ENCODE data around the gene GAS2. TPM values are rescaled to one million over a fixed set of nuclear protein-coding genes. Genes with fewer than 3 reads are reported as not detected.

Gene GAS2
- polyA plus RNA-seq, 1 donor from 2014 or later = 8.0 TPM

- Histone ChIP-seq H3K4me3 (ENCODE audit: low read length) (no peak overlapping the region), H3K27me3 (ENCODE audit: insufficient read depth, low read depth, low read length) (no peaks in the 10 kb centered on the region), H2AFZ (ENCODE audit: low read depth, low read length) (no peak overlapping the region), H3K9me2 (ENCODE audit: insufficient read depth, low read length) (no peaks in the 10 kb centered on the region), H3K27ac (ENCODE audit: low read length) (no peak overlapping the region), H3K9me3 (ENCODE audit: low read length) (no peaks in the 10 kb centered on the region), H3K4me2 (ENCODE audit: low read length) (no peak overlapping the region), H3K79me2 (replicated peaks; ENCODE audit: insufficient read depth, low read length) (no peaks in the 10 kb centered on the region), H3F3A (ENCODE audit: insufficient read depth, low read length, poor library complexity, severe bottlenecking) (no peaks in the 10 kb centered on the region), H3K36me3 (ENCODE audit: insufficient read depth, low read length) (no peaks in the 10 kb centered on the region), H4K20me1 (ENCODE audit: insufficient read depth) (no peaks in the 10 kb centered on the region), H3K9ac (ENCODE audit: low read length) (no peak overlapping the region)
- TF ChIP-seq EP300 (conservative IDR thresholded peaks at IDR 0.05; ENCODE audit: poor library complexity, severe bottlenecking) (no peak), TAF1 (IDR thresholded peaks at IDR 0.05; ENCODE audit: low read depth) (no peak), SMC3 (conservative IDR thresholded peaks at IDR 0.05; ENCODE audit: poor library complexity) (no peak), EZH2 (IDR thresholded peaks at IDR 0.05; ENCODE audit: borderline replicate concordance, insufficient read depth, low read length, poor library complexity, severe bottlenecking) (no peak), POLR2AphosphoS5 (IDR thresholded peaks at IDR 0.05) (no peak), MXI1 (conservative IDR thresholded peaks at IDR 0.05; ENCODE audit: poor library complexity, severe bottlenecking) (no peak), RAD21 (conservative IDR thresholded peaks at IDR 0.05) (no peak)
- TF ChIP-seq, protein P1, sequence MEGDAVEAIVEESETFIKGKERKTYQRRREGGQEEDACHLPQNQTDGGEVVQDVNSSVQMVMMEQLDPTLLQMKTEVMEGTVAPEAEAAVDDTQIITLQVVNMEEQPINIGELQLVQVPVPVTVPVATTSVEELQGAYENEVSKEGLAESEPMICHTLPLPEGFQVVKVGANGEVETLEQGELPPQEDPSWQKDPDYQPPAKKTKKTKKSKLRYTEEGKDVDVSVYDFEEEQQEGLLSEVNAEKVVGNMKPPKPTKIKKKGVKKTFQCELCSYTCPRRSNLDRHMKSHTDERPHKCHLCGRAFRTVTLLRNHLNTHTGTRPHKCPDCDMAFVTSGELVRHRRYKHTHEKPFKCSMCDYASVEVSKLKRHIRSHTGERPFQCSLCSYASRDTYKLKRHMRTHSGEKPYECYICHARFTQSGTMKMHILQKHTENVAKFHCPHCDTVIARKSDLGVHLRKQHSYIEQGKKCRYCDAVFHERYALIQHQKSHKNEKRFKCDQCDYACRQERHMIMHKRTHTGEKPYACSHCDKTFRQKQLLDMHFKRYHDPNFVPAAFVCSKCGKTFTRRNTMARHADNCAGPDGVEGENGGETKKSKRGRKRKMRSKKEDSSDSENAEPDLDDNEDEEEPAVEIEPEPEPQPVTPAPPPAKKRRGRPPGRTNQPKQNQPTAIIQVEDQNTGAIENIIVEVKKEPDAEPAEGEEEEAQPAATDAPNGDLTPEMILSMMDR (IDR thresholded peaks at IDR 0.05; ENCODE audit: poor library complexity, severe bottlenecking) = no peak
- TF ChIP-seq, protein P2, sequence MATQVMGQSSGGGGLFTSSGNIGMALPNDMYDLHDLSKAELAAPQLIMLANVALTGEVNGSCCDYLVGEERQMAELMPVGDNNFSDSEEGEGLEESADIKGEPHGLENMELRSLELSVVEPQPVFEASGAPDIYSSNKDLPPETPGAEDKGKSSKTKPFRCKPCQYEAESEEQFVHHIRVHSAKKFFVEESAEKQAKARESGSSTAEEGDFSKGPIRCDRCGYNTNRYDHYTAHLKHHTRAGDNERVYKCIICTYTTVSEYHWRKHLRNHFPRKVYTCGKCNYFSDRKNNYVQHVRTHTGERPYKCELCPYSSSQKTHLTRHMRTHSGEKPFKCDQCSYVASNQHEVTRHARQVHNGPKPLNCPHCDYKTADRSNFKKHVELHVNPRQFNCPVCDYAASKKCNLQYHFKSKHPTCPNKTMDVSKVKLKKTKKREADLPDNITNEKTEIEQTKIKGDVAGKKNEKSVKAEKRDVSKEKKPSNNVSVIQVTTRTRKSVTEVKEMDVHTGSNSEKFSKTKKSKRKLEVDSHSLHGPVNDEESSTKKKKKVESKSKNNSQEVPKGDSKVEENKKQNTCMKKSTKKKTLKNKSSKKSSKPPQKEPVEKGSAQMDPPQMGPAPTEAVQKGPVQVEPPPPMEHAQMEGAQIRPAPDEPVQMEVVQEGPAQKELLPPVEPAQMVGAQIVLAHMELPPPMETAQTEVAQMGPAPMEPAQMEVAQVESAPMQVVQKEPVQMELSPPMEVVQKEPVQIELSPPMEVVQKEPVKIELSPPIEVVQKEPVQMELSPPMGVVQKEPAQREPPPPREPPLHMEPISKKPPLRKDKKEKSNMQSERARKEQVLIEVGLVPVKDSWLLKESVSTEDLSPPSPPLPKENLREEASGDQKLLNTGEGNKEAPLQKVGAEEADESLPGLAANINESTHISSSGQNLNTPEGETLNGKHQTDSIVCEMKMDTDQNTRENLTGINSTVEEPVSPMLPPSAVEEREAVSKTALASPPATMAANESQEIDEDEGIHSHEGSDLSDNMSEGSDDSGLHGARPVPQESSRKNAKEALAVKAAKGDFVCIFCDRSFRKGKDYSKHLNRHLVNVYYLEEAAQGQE (IDR thresholded peaks at IDR 0.05; ENCODE audit: borderline replicate concordance) = no peak
Observed at GRCh38 chr11:22633354-22633902, 33.0 kb upstream of the GAS2 start.

DNA sequence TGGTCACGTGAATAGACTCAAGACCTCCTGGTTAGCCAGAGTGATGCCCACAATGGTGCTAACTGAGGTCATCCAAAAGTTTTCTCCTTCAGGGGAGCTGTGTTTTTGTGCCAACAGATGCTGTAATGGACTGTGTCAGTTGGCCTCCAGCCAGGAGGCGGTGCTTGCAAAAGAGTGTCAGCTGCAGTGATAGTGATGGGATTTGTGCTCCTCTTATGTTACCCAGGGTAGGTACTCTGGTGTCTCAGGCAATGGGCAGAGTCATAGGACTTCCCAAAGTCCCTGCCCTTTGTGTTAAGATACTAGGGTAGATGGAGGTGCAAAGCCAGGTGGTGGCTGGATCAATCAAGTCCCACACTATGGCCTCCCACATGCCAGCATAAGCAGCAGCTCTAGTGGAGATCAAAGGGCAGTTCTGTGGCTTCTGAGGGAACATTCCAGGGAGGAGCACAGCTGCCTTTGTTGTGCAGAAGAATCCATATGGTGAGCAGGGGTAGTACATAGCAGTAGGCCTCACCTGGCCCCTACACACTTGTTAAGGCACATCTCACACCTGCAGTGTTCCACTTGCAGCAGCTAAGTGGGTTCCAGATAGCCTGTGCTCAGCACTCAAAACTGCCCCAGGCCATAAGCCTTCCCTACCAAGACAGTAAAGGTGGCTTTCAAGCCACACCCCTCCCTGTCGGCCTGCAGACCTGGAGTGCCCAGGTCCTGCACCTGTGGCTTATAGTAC lies 31.3 kb upstream of the GAS2 start:
- H3K36me3 ChIP-seq (ENCODE audit: insufficient read depth, low read length) = no peaks in the 10 kb centered on the region
- no peaks in the 10 kb centered on the region for H3F3A ChIP-seq (ENCODE audit: insufficient read depth, low read length, poor library complexity, severe bottlenecking)
- H3K4me2 ChIP-seq (ENCODE audit: low read length) = no peak overlapping the region
- H3K27me3 ChIP-seq (ENCODE audit: insufficient read depth, low read depth, low read length) = no peaks in the 10 kb centered on the region
- no peaks in the 10 kb centered on the region for H3K9me2 ChIP-seq (ENCODE audit: insufficient read depth, low read length)
- no peaks in the 10 kb centered on the region for H4K20me1 ChIP-seq (ENCODE audit: insufficient read depth)
- no peak overlapping the region for H3K9ac ChIP-seq (ENCODE audit: low read length)
- no peaks in the 10 kb centered on the region for H3K79me2 ChIP-seq (replicated peaks; ENCODE audit: insufficient read depth, low read length)
- no peak overlapping the region for H2AFZ ChIP-seq (ENCODE audit: low read depth, low read length)
- H3K4me3 ChIP-seq (ENCODE audit: low read length) = no peak overlapping the region
- no peaks in the 10 kb centered on the region for H3K9me3 ChIP-seq (ENCODE audit: low read length)
- TF ChIP-seq RAD21 (conservative IDR thresholded peaks at IDR 0.05) (no peak), TAF1 (IDR thresholded peaks at IDR 0.05; ENCODE audit: low read depth) (no peak), EP300 (conservative IDR thresholded peaks at IDR 0.05; ENCODE audit: poor library complexity, severe bottlenecking) (no peak)
- TF ChIP-seq, protein P1 (IDR thresholded peaks at IDR 0.05; ENCODE audit: poor library complexity, severe bottlenecking) = no peak
- no peak overlapping the region for H3K27ac ChIP-seq (ENCODE audit: low read length)

Measured in neural cell (in vitro differentiated cells).